ENCODE measurements around the gene SPON1.
A peak's percentile ranks its signal among the peaks of the same experiment; 100 is the strongest.

The SPON1 gene

DNA sequence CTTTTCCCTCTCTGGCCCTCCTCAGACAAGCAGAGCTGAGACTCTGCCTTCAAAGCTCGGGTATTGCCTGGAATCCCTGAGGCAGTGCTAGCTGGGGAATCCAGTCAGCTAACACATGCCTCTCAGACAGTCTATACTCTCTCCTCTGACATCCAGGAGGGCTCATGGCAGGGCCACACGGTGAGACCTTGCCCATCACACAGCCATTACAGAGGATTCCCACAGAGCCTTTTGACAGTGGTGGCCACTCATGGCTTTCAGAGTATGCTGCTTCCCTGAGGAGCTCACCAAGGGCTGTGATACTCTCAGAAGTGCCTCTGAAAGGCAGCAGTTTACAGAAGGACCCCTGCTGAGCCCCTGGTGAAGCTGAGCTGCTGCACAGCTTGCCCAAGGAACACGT, 231.1 kb downstream of the SPON1 start:
- peak in 2 of 3 experiments; percentile 6 to 27 for DNase-seq

DNA sequence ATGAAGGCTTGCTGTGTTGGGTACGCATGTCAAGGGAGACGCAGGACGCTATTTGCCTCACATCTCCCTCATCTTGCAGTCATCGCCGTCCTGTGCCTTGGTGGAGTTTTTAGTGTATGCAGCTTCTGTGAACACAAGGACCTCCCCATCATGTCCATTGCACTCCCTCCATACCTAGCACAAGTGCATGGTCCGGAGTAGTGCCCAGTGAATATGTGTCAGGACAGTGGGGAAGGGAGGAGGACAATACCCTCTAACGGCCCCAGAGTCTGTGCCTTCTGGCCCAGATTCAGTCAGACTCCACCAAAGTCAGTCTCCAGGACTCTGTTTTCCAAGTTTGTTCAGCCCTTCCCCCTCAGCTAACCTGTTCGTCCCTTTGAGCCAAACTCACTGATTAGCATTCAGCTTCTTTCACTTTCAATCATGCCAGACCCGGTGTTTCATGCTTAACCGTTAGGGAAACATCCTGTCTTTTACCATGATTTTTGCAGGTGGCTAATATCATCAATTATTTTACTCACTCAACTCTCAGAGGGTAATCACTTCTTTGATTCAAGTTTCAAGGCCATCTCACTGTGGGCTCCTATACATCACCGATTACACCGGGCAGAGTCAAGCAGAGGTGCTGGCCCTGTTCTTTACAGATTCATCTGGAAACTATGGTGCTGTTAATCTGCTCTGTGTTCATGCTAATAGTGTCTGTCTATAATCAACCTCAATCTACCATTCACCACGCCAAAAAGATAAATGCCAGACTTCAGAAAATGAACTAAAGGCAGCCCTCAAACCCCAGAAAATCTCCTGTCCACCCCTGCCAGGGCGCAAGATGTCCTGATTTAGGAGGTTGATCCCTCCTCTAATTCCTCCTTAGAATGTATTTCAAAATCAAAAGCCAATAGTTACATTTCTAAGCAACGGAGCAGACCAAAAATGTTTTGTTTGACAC, 240.0 kb downstream of the SPON1 start:
- DNase-seq, result no peak

DNA sequence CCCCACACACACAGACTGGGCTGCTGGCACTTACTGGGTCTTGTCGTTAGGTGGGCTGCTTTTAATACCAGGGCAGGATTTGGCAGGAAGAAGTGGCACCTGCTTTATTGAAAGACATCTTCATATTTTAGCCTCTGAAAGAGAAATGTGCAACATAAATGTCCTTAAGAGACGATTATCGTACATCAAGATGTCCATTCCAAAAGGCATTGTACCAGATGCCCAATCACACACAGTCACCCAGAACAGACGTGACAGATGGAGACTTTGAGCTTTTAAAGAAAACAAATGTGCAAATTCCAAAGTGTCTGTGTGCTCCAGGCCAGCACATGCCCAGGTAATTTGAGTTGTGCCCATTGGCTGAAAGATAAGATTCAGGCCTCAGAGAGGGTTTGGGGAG, 240.8 kb downstream of the SPON1 start:
- no peak for DNase-seq

DNA sequence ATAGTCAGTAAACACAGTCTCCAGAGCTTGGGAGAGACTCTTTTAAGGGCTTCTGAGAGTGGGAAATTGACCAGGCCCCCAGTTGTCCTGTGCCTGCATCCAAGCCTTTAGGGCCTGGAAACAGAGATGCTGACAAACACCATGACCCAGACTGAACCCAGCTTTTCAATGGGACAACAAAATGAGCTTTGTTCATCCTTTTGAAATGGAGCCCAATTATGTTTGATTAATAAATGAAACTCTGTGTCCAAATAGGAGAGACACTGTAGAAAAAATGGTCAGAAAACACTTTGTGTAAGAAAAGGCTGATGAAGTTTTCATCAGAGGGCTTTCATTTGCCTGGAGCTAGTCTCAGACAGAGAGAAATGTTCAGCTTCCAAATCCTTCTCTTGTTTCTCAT, 250.5 kb downstream of the SPON1 start:
- no peak for DNase-seq

DNA sequence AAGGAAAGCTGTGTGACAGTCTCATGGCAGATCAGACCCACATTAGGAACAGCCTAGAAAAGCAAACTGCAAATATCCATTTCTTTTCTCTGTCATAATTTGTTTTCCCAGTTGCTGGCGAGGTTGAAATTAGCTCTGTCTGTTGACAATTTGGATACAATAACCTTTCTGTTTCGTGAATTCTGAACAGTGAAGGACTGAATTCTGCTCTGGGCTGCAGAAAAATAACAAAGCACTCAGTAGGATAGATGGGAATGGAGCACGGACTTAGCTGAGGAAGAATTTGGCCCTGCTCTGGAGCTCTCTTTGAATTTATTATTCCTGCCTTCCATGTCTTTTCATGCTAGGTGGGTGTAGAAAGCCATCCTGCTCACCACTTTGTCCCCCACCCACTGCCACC, 256.2 kb downstream of the SPON1 start:
- DNase-seq, result no peak

DNA sequence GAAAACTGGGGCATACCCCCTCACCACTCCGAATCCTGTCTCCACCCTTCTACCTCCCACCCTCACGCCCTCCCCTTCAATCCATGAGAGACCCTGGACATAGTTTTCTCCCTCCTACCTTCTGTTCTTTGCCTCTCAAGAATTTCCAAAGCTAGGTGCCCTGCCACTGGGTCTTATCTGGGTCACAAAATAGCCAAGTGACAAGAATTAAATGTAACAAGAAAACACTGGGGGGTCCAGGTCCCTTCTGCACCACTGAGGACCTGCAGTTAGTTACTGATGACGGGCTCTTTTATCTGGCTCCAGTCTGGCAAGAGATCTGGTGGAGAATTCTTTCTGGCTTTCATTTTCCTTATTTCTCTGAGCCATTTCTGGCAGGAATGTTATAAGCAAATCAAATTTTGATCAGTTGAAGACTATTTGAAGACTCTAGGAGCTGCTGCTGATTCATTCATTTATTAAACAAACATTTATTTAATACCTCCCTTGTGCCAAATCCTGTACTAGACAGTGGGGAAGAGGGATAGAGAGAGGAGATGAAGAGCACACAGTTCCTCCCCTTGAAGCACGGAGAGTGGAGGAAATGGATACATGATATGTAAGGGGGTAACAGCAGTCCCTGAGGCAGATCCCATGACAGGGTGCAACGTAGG, 261.2 kb downstream of the SPON1 start:
- DNase-seq, result no peak

DNA sequence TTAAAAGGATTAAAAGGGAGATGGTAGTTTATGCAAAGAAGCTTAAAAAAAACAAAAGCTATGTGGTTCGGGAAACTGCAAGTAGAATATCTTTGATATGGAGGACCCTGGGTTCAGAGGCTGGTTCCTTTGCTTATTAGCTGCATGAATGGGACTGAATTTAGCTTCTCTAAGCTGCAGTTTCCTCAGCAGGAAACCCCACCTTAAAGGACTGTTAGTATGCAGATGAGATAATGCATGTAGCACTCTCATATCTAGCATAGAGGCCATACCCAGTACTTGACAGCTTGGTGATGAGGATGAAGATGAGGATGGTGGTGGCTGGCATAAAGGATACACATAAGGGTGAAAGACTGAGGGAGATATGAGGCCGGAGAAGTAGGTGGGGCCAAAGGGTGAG, 261.9 kb downstream of the SPON1 start:
- no peak for DNase-seq

DNA sequence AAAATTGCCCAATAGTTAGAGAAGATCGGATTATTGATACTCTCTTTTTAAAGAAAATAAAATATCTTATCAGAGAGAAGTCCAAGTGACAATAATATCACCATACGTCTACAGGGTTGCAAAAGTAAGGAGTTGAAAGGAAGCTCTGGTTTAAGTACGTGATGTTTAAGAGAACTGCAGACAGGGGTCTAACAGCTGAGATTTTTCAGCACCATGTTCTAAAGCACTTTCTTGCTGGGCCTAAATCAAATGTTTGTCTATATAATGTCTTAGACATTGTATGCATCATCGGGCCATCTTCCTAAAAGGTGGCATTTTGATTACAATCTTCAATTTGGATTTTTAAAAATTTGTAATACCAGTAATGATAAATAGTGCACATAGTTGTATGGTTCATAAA, 263.1 kb downstream of the SPON1 start:
- DNase-seq, result no peak

DNA sequence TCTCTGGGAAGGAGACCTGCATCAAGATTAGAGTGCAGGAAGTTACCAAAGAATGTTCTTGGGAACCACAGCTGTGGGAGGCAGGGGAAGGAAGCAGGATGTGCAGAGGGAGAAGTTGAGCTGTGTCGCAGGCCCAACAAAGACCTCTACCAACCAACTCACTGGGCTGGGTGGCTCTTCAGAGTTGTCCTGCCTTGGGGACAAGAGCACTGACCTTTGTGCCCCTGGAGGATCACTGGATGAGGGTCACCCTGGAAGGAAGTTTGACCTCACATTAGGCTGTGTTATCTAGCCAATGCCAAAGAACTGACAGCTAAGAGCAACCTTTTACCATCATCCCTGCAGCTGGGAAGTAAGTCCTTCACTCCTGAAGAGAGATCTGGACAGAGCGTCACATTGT, 265.8 kb downstream of the SPON1 start:
- no peak for DNase-seq

DNA sequence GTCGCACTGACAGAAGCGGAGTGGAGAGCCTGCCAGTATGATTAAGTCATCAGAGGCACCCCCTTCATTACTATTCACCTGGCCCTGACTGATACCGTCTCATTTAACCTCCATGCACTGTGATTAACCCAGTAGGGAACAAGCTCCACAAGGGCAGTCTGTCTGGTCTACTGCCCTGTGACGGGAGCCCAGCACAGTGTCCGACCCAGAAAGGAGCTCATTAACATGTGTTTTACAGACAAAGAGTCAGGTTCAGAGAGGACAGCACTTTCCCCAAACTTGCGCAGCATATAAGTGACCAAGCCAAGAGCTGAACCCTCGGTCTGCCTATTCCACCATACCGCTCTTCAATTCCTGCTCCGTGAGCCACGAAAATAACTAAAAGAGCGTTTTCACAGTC, 266.9 kb downstream of the SPON1 start:
- peak in 2 of 3 experiments; percentile 5 to 24 for DNase-seq

DNA sequence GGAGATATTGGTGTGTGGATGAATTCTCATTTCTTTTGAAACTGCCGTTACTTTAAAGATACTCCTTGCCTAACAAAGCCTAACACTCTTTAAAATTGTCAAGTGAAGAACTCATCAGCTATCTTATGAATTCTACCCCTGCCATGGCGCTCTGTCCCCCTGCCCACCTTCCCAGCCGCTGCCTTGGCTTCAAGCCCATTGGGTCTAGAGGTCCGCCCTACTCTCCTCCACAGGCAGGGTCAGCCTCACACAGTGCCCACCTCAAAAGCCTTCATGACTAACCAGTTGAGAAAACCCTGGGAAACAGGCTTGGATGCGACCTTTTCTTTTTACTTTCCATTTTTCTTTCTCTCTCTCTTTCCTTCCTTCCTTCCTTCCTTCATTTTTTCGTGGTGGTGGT, 267.9 kb downstream of the SPON1 start:
- DNase-seq, result no peak

DNA sequence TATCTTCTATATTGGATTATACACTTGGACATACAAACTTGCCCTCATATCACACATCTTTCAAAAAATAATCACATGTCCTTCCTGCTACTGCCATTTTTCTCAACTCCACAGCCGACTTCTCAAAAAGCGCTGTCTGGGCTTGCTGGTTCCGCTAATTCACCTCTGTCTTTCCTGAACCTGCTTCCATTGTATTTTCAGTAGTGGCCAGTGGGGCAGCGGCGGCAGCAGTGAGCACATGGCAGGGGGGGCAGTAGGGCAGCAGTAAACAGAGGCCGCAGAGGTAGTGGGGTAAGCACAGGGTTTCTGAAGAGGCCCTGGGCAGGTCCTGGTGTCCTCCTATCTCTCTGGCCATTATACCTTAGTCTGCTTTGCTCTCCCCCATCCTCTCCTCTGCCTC, 270.1 kb downstream of the SPON1 start:
- DNase-seq, result no peak

DNA sequence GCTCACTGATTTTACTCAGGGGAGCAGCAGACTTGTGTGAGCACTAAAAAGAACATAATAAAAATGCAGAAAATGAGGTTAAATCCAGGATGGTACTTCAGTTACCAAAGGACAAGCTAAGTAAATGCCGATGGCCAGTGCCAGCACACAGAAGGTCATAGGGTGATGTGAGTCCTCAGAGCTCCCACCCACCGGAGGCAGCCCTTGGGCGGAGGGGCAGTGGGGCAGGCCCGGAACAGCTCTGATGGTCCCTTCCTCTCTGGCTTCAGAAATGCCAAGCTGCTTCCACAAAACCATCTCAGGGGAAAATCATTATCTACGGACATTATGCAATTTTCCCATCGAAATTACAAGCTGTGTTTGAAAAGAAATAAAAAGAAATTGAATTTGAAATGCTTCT, 271.9 kb downstream of the SPON1 start:
- DNase-seq, result no peak

DNA sequence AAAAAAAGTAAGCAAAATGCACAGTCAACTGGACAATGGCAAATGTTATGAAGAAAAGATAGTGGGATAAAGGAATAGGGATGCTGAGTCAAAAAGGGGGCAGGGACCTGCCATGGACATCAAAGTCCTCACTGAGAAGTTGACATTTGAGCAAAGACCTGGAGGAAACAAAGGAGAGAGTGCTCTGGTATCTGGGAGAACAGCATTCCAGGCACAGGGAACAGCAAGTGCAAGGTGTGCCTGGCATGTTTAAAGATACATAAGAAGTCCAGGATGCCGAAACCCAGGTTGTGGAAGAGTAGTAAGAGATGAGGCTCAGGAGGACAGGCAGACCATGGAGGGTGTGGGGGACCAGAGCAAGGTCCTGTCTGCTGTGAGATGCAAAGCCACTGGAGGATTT, 273.2 kb downstream of the SPON1 start:
- DNase-seq, result no peak

DNA sequence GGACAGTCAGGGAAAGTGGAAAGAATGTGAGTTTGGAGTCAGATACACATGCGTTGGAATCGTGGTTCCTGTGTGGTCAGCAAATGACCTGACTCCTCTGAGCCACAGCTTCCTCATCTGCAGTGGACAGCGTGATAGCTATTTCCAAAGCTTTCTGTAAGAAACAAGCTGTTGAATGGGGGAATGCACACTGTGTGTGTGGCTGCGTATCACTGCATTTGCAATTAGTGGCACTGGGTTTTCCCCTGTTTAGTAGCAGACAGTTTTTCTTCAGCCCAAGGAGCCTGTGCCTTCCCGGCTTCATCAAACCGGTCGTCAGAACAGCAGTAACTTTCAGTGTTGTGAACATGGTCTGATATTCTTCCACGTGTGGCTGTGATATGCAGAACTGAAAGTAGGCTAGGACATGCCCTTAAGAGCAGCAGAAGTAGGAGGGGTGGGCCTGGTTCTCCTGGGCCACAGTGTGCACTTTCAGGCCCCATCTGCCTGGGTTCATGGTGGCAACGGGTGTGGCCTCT, 275.0 kb downstream of the SPON1 start:
- DNase-seq, result no peak

DNA sequence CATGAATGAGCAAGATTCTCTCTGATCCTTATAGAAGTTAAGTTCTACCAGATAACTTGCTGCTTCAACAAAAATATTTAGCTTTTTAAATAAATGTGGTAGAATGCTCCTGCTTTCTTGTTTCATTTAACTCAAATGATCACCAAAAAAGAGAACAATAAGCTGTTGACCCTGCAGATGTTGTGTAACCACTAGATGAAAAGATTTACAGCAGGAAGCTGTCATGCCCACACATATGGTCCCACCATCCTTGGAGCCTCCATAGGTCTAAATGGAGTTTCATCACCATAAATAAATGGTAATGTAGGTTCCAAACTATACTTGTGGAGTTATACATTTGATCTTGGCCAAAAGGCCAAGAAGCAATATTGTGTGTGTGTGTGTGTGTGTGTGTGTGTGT, 277.7 kb downstream of the SPON1 start:
- no peak for DNase-seq

DNA sequence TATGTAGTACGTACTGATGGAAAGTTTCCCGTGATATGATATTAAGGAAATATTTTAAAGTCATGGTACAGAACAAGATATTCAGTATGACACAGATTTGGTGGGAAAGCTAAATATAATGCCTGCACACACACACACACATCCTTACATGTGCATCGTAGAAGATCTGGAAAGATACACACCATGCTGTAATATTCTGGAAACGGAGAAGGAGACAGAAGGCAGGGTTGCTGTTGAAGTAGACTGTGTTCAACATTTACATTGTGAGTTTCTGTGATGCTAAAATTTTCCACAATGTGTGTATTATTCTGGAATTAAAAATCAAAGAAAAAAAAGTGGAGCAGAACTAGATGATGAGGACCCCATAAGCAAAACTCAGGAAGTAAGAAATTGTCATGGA, 278.4 kb downstream of the SPON1 start:
- DNase-seq, result no peak

DNA sequence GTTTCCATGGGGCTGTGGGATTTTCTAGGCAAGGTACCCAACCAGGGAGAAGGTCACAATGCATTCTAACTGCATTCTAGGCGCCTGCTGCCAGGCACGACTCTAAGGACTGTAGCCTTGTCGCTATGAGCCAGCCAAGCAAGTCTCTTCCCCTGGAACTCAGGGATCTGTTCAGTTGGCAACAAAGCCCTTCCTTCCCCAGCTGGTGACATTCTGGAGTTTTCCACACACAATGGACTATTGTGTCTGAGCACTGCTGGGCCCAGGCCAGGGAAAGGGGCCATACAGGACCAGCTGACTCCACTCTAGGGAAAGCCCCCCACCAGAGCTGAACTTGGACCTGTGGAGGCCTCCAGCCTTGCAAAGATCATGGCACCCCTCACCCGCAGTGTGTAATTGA, 279.7 kb downstream of the SPON1 start:
- DNase-seq, result no peak

DNA sequence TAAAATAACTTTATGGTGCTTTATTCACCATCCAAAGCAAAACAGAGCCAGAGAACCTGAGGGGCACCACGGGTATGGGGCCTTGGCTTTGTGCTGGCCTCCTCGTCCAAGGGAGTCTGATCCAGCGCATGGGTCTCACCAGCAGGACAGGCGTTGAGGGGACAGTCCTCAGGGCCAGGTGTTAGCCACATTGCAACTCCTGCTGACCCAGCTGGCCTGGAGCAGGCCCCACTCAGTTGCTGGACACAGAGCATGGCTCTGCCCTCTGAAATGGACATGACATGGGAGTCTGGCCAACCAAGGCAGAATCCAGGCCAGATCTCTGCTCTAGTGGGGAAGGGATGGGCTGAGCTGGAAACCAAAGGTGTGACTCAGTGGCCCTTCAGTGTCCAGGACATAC, 280.2 kb downstream of the SPON1 start:
- no peak for DNase-seq

DNA sequence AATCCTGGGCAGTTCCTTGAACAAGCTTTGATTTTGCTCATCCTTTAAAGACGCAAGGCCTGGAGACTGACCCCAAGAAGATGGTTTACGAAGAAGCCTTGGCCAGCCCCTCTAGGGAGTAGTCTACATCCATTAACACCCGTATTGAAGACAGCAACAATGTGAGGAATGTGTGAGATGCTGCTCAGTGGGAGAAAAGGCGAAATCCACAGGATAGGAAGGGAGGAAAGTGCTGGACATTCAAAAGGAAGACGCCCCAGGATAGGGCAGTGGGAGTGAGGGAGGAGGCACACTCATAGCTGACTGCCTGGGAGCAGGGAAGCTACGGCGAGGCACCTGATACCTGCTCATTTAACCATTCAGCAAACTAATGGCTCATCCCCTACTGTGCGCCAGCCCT, 282.4 kb downstream of the SPON1 start:
- no peak for DNase-seq

DNA sequence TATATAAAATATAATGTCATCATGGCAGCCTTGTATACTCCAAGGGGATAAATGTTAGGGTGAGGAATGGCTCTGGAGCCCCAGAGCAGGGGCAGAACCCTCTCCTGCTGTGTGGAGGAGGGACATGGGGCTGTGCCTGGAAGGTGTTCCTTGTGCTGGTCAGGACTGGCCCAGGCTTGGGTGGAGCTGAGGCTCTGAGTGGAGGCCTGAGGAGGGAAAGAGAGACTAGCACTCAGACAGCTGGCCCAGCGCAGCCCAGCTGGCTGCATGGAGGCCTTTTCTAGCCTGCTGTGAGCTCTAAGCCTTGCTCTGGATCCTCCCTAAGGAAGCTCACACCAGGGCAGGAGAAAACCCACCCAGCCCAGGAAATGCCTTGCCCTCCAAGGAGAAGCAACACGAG, 282.9 kb downstream of the SPON1 start:
- no peak for DNase-seq

DNA sequence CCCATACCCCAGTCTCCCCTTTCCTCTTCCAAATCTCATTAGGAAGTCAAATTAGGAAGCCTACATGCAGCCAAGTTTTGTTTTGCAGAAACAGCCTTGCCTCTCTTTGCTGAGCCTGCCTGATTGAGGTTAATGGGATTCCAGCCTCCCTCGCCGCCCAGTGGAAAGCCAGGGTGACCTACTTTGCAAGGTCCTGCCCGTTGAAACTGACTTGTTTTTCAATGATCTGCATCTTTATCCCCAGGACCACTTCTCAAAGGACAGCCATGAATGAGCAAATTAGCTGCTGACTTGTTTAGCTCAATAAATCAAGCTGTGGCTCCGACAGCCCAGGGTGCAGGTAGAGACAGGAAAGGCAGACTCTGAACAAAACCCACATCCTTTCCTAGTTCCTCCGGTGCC, 286.1 kb downstream of the SPON1 start:
- DNase-seq, result peak in 2 of 3 experiments; percentile 44 to 80

DNA sequence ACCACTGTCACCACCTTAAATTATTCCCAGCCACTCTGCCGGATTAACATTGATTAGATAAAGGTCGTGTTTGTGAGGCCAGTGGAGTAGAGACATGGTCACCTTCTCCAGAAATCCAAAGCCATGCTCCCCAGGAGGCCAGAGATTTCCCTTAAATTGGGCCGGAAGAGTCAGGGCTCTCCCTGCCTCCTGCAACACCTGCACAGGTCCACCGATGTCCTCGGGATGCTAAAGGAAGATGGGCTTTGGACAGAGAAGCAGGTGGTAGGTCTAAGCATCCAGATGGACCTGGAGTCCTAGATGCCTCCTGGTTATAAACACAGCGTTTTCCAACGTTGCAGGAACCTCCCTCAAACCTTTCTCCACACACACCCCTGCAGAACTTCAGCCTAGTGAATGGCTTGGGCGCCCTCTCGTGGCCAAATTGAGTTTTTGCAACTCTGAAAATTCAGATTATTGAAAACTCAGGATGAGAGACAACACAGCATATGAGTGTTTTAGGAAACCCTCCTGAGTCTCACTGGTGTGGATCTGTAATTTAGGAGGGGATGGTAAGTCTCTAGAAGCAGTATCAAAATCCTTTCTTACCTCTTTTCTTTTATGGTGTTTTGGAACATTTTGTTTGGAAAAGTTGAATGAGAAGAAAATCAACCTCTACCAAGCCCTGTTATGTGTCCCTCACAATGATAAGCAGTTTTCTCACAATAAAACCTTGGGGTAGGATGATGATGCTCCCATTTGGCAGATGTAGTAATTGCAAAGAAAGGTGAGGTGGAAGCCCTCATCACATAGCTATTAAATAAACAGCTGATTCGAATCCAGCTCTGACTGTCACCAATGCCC, 286.8 kb downstream of the SPON1 start:
- peak; percentile 65 to 87 (median 81) for DNase-seq

Data from NCI-H1417 (cell line).